COLO668 (cell line): ENCODE results near the gene KMT2C.
"Not testable (repeated sequence)": the region's sequence is repeated elsewhere in the genome, so short reads cannot be mapped to it uniquely, and the experiment has no call there.

ENCODE experiments used
- DNase-seq: peaks from one replicate; lab custom pipeline; 2025; ENCODE audit not compliant: unreplicated experiment; lab: John Stamatoyannopoulos, UW

KMT2C gene

DNA sequence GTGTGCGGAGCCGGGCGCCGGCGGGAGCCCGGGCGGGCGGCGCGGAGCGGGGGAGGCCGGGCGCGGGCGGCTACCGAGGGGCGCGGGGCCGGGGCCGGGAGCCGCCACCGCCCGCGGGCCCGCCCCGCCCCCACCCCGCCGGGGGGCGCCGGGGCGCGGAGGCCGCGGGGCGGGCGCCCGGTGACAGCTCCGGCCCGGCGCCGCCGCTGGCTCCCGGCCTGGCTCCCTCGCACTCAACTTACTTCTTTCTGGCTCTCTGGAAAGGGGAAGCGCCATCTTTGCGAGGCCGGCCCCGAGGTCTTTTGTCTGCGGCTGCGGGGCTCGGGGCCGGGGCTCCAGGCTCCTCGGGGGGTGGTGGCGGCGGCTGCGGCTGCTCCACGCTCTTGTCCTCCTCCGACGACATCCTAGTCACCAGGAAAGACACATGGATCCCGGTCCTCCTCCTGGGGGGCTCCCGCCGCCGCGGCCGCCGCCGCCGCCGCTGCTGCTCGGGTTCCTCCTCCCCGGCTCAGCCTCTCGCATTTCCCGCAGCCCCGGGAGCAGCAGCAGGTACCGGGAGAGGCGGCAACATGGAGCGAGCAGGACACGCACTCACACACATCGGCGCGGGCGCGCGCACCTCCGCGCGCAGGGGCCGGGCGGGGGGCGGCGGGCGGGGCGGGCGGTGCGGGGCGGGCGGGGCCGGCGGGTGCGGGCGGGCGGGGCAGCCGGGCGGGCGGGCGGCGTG is at the start of gene KMT2C:
KMT2C (minus strand) TSS at position 620 of the 727 bp plus-strand sequence; CDS start at position 403, 217 bp downstream.
- DNase-seq: peak; percentile 67

GRCh38 chr7:152481082-152481481 is 45.3 kb upstream of the KMT2C start:
- no peak for DNase-seq

GRCh38 chr7:152480664-152481063 is 44.9 kb upstream of the KMT2C start:
- no peak for DNase-seq

- DNase-seq: no peak
These were observed 43.8 kb upstream of the KMT2C start for GRCh38 chr7:152479595-152479994.

DNA sequence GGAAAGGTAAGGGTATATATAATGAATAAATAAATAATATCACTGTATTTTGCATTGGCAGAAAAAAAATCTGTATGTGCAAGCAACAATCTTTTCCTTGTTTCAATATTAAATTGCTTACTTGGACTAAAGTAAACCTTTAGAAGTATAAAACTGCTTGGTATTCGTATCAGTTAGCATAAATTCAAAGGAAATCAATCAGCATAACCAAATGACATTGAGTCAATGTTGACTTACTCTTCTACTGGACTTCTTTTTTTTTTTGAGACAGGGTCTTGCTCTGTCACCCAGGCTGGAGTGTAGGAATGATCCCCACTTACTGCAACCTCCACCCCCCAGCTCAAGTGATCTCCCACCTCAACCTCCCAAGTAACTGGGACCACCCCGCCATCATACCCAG is 42.3 kb upstream of the KMT2C start:
- DNase-seq: no peak

- DNase-seq: no peak
These were observed 41.3 kb upstream of the KMT2C start for GRCh38 chr7:152477079-152477478.

- DNase-seq: no peak
These were observed 40.7 kb upstream of the KMT2C start for GRCh38 chr7:152476551-152476950.

DNA sequence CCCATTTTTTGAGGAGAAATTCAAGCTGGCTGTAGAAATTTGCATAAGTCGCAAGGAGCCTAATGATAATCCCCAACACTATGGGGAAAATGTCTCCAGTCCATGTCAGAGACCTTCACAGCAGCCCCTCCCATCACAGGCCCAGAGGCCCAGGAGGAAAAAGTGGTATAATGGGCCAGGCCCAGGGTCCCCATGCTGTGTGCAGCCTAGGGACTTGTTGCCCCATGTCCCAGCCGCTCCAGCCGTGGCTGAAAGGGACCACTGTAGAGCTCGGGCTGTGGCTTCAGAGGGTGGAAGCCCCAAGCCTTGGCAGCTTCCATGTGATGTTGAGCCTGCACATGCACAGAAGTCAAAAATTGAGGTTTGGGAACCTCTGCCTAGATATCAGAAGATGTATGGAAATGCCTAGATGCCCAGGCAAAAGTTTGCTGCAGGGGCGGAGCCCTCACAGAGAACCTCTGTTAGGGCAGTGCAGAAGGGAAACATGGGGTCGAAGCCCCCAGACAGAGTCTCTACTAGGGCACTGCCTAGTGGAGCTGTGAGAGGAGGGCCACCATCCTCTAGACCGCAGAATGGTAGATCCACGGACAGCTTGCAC is 35.3 kb upstream of the KMT2C start:
- DNase-seq: not testable (repeated sequence)

DNA sequence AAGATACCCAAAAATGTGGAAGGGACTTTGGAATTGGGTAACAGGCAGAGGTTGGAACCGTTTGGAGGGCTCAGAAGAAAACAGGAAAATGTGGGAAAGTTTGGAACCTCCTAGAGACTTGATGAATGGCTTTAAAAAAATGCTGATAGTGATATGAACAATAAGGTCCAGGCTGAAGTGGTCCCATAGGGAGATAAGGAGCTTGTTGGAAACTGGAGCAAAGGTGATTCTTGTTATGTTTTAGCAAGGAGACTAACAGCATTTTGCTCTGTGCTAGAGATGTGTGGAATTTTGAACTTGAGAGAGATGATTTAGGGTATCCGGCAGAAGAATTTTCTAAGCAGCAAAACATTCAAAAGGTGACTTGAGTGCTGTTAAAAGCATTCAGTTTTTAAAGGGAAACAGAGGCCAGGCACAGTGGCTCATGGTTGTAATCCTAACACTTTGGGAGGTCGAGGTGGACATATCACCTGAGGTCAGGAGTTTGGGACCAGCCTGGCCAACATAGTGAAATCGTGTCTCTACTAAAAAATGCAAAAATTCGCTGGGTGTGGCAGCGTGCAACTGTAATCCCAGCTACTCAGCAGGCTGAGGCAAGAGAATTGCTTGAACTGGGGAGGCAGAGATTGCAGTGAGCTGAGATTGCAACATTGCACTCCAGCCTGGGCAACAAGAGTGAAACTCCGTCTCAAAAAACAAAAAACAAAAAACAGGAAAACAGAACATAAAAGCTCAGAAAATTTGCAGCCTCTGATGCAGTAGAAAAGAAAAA is 34.6 kb upstream of the KMT2C start:
- DNase-seq: not testable (repeated sequence)

- not testable (repeated sequence) for DNase-seq
These were observed 33.8 kb upstream of the KMT2C start for GRCh38 chr7:152469576-152469975.

GRCh38 chr7:152467225-152467624 is 31.4 kb upstream of the KMT2C start:
- DNase-seq: no peak

DNA sequence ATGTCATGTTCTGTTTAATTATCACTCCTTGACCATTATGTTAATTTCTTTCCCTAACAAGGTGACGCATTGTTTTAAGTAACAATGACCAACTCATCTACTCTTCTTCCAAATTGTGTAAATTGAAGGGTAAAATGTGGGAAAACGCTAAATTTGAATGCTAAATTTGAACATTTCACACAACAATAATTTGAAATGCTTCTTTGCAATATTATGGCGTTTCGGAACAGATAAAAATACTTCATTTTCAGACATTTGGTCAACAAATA is 29.2 kb upstream of the KMT2C start:
- DNase-seq: no peak

- peak; percentile 88 for DNase-seq
These were observed 28.7 kb upstream of the KMT2C start for GRCh38 chr7:152464312-152465118.

DNA sequence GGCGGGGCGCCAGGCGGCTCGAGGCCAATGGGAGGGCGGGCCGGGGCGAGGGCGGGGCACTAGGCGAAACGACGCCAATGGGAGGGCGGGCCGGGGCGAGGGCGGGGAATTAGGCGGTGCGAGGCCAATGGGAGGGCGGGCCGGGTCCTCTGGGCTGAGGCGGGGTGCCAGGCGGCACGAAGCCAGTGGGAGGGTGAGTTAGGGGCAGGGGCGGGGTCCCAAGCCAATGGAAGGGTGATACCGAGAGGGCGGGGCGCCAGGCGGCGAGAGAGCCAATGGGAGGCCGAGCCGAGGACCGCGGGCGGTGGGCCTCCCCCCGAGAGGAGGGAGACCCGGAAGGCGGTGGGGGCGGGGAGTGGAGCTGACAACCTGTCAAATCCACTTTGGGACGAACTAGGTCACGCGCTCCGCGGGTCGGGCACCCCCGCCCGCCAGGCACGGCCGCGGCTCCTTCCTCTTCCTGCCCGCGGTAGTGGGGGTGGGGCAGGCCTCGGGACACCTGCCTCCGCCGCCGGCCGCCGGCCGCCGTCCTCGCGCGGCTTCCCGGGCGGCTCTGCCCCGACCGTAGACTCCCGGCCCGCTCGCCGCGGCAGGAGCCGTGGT is 28.0 kb upstream of the KMT2C start:
- DNase-seq: peak; percentile 100

DNA sequence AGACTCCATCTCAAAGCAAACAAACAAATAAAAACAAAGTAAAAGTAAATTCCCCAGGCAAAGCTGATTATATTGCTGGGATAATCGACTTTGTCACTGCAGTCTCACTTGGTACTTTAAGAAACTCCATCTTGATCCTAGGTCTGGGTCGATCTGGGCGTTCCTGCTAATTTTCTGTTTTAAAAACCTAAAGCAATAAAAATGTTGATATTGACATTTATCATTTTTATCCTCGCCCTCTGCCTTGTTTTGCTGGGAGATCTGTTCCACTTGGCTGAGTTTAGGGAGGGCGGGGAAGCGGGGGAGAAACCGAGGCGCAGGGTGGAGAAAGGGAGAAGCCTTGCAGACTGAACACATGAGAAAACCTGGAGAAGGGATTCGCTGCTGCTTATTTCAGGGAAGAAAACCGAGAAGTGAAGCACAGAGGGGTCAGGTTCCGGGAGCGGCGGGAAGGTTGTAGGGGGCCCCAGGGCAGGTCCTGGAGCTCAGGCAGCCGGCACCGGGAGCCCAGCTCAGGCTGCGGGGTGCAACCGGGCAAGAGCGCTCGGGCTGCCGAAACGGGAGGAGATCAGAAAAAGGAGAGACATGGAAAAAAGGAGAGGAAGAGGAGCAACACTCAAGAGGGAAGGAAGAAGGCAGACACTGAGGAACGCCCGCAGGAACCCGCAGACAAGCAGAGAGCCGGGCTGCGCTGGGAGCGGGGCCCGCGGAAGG is 27.3 kb upstream of the KMT2C start:
- no peak for DNase-seq

DNA sequence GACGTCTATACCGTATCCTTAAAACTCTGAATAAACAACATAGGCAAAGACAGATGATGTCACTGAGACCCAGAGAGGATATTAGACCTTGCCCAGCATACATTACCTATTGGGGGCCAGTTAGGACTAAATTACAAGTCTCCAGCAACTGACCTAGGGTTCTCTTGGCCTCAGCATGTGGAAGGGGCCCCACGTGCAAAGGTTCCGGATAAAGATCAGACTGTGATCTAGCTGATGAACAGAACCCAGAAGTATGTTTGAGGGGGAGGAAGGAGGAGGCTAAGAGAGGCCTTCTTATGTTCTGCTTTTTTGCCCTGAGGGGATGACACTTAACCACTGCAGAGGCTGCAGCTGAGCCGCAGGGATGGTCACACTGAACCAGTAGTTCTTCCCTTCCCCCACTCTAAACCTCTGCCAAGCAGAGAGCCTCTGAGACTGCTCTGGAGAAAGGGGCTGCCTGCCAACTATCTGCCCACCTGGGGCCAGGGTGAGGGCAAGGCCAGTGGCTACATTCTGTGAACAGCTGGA is 24.0 kb upstream of the KMT2C start:
- DNase-seq: peak; percentile 6

DNA sequence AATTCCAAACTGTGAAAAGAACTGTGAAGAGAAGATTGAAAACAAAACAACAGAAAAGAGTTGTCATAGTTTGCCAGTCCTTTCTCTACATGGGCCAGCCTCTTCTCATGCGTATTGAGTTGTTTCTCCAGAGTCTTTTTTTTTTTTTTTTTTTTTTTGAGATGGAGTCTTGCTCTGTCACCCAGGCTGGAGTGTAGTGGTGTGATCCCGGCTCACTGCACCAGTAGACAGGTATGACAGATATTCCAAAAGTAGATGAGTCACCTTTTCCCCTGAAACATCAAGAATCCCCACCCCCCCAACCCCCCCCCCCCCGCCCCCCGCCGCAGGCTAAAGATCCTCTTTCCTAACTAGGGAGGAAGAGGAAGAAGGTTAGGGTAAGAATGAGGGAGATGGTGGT is 15.6 kb upstream of the KMT2C start:
- DNase-seq: no peak

GRCh38 chr7:152445386-152446008 is 9.7 kb upstream of the KMT2C start:
- DNase-seq: peak; percentile 10

GRCh38 chr7:152443586-152443985 is 7.8 kb upstream of the KMT2C start:
- DNase-seq: no peak
